ENCODE results near the gene RAP1GAP2.

The RAP1GAP2 gene

DNA sequence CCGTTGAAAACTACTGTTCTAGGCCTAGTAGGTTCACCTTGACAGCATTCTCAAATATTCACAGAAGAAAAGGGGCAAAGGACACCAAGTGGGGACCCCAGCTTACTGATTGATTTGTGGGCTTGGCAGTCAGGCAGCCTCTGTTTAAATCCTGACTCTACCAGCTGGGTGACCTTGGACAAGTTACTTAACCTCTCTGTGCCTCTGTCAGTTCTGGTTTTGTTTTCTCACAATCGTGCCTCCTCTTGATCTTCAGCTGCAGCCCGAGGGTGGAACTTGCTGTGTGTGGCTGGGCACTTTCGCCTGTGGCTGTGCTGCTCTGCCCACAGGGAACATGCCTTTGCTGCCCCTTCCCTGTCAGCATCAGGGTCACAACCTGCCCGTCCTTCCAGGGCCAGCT lies 17.8 kb downstream of the RAP1GAP2 start:
- no peaks in the 10 kb centered on the region for H4K20me1 ChIP-seq (ENCODE audit: insufficient read depth, low read length)
- H3K9me3 ChIP-seq (ENCODE audit: low read length), result no peaks in the 10 kb centered on the region
- H3K4me2 ChIP-seq (ENCODE audit: low read length), result no peak overlapping the region
- no peak overlapping the region for H3K4me3 ChIP-seq (ENCODE audit: low read depth, low read length, poor library complexity, severe bottlenecking)
- H3K36me3 ChIP-seq (ENCODE audit: insufficient read depth, low read length), result no peaks in the 10 kb centered on the region
- H3K9me2 ChIP-seq (ENCODE audit: low read depth, low read length), result no peaks in the 10 kb centered on the region
- TF ChIP-seq, protein P1, sequence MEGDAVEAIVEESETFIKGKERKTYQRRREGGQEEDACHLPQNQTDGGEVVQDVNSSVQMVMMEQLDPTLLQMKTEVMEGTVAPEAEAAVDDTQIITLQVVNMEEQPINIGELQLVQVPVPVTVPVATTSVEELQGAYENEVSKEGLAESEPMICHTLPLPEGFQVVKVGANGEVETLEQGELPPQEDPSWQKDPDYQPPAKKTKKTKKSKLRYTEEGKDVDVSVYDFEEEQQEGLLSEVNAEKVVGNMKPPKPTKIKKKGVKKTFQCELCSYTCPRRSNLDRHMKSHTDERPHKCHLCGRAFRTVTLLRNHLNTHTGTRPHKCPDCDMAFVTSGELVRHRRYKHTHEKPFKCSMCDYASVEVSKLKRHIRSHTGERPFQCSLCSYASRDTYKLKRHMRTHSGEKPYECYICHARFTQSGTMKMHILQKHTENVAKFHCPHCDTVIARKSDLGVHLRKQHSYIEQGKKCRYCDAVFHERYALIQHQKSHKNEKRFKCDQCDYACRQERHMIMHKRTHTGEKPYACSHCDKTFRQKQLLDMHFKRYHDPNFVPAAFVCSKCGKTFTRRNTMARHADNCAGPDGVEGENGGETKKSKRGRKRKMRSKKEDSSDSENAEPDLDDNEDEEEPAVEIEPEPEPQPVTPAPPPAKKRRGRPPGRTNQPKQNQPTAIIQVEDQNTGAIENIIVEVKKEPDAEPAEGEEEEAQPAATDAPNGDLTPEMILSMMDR (IDR thresholded peaks at IDR 0.05; ENCODE audit: low read length), result no peak
- no peak for TF ChIP-seq EZH2 (IDR thresholded peaks at IDR 0.05; ENCODE audit: borderline replicate concordance, low read length)
- no peak overlapping the region for H3K27ac ChIP-seq (ENCODE audit: low read depth, low read length, poor library complexity, severe bottlenecking)
- no peak overlapping the region for H2AFZ ChIP-seq (ENCODE audit: low read length)
- peaks cover 6% of the 10 kb centered on the region; the same call in 1 of the 2 replicates for H3K27me3 ChIP-seq (ENCODE audit: insufficient read depth, low read length)
- no peaks in the 10 kb centered on the region for H3F3A ChIP-seq (ENCODE audit: insufficient read depth, low read length)
- peaks cover 5% of the 10 kb centered on the region for H3K4me1 ChIP-seq (ENCODE audit: insufficient read depth, low read length, severe bottlenecking)
- no peaks in the 10 kb centered on the region for H3K79me2 ChIP-seq (ENCODE audit: insufficient read depth, low read length)
- no peak overlapping the region for H3K9ac ChIP-seq (ENCODE audit: low read length)

DNA sequence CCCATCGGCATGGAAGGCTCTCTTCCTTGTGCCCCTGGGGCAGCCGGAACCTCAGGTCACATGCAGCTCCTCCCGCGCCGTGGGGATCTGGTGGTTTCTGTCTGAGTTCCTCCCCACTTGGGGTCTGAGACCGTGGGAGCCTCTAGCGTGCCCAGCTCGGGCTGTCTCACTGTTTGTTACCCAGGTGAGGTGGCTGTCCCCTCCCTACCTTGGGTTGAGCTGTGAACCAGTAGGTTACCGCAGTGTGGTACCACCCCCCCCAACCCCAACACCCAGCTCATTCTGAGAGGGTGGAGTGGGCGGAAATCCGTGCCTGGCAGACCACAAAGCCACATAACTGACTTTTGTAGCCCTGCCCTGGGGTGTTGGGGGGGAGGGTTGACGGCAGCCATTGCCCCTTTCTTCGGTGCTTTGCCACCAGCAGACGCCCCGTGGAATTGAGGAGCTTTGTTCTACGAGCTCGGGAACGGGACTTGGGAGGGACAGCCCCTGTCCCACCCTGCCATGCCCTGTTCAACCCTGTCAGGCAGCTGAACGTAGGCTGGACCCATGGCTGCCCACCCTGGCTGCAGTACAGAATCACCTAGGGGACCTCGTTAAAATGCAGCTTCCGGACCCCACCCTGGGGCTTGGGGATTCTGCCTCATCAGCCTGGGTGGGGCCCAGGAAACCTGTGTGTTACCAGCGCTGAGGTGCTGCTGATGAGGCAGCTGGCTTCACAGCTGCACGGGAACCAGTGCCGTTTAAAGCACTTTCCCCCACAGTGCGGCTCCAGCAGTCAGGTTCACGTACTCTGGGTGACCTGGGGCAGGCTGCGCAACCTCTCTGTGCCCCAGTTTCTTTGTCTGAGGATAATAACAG lies 18.5 kb downstream of the RAP1GAP2 start:
- Histone ChIP-seq H3K4me3 (ENCODE audit: low read depth, low read length, poor library complexity, severe bottlenecking) (no peak overlapping the region), H3K9me3 (ENCODE audit: low read length) (no peaks in the 10 kb centered on the region), H3K4me1 (ENCODE audit: insufficient read depth, low read length, severe bottlenecking) (peaks cover 5% of the 10 kb centered on the region), H3K36me3 (ENCODE audit: insufficient read depth, low read length) (no peaks in the 10 kb centered on the region), H3K9me2 (ENCODE audit: low read depth, low read length) (no peaks in the 10 kb centered on the region), H3K27me3 (ENCODE audit: insufficient read depth, low read length) (peaks cover 6% of the 10 kb centered on the region; the same call in 1 of the 2 replicates), H3F3A (ENCODE audit: insufficient read depth, low read length) (no peaks in the 10 kb centered on the region), H3K79me2 (ENCODE audit: insufficient read depth, low read length) (no peaks in the 10 kb centered on the region), H3K4me2 (ENCODE audit: low read length) (peak overlapping the region; percentile 48), H4K20me1 (ENCODE audit: insufficient read depth, low read length) (no peaks in the 10 kb centered on the region), H3K9ac (ENCODE audit: low read length) (no peak overlapping the region), H2AFZ (ENCODE audit: low read length) (no peak overlapping the region), H3K27ac (ENCODE audit: low read depth, low read length, poor library complexity, severe bottlenecking) (no peak overlapping the region)
- TF ChIP-seq, protein P1 (IDR thresholded peaks at IDR 0.05; ENCODE audit: low read length), result no peak
- TF ChIP-seq EZH2 (IDR thresholded peaks at IDR 0.05; ENCODE audit: borderline replicate concordance, low read length), result no peak

DNA sequence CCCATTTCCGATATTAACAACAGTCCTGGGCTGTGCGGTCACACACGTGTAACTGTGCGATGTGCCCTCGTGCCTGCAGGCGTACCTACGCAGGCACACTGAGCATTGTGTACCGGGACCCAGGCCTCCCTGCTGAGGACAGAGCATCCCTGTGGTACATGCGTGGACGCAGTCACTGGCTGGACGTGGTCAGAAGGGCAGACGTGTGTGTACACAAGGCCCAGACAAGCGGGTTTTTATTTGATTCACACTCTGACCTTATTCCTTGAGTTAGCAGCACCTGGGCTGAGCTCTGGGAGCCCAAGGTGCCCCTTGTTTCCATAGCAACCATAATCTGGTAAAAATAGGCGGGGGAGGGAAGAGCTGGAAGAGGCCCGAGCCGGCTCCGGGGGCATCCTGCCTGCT lies 19.5 kb downstream of the RAP1GAP2 start:
- Histone ChIP-seq H3K27me3 (ENCODE audit: insufficient read depth, low read length) (peaks cover 6% of the 10 kb centered on the region; the same call in 1 of the 2 replicates), H3K4me1 (ENCODE audit: insufficient read depth, low read length, severe bottlenecking) (peaks cover 5% of the 10 kb centered on the region), H3K4me2 (ENCODE audit: low read length) (no peak overlapping the region), H3F3A (ENCODE audit: insufficient read depth, low read length) (no peaks in the 10 kb centered on the region), H3K4me3 (ENCODE audit: low read depth, low read length, poor library complexity, severe bottlenecking) (no peak overlapping the region), H3K9me3 (ENCODE audit: low read length) (no peaks in the 10 kb centered on the region), H3K79me2 (ENCODE audit: insufficient read depth, low read length) (no peaks in the 10 kb centered on the region), H3K27ac (ENCODE audit: low read depth, low read length, poor library complexity, severe bottlenecking) (no peak overlapping the region), H3K9ac (ENCODE audit: low read length) (no peak overlapping the region), H2AFZ (ENCODE audit: low read length) (no peak overlapping the region), H3K36me3 (ENCODE audit: insufficient read depth, low read length) (no peaks in the 10 kb centered on the region), H3K9me2 (ENCODE audit: low read depth, low read length) (no peaks in the 10 kb centered on the region), H4K20me1 (ENCODE audit: insufficient read depth, low read length) (no peaks in the 10 kb centered on the region)
- TF ChIP-seq, protein P1 (IDR thresholded peaks at IDR 0.05; ENCODE audit: low read length), result no peak
- TF ChIP-seq EZH2 (IDR thresholded peaks at IDR 0.05; ENCODE audit: borderline replicate concordance, low read length), result no peak

Measured in OCI-LY1 (cell line).